ENCODE data around the gene AADAC. TPM values are rescaled to one million over a fixed set of nuclear protein-coding genes. Genes with fewer than 3 reads are reported as not detected.
"Not testable (repeated sequence)": the region's sequence is repeated elsewhere in the genome, so short reads cannot be mapped to it uniquely, and the experiment has no call there.

Gene AADAC
- total RNA-seq, 1 experiment from 2014 or later = not detected

DNA sequence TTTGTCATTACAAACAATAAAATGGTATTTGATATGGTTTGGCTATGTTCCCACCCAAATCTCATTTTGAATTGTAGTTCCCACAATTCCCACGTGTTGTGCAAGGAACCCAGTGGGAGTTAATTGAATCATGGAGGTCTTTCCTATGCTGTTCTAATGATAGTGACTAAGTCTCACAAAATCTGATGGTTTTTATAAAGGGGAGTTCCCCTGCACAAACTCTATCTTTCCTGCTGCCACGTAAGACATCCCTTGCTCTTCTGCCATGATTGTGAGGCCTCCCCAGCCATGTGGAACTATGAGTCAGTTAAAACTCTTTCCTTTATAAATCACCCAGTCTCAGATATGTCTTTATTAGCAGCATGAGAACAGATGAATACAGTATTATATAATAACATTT, 15.4 kb upstream of the AADAC start:
- peak; percentile 13 for DNase-seq (ENCODE audit: low read depth)

DNA sequence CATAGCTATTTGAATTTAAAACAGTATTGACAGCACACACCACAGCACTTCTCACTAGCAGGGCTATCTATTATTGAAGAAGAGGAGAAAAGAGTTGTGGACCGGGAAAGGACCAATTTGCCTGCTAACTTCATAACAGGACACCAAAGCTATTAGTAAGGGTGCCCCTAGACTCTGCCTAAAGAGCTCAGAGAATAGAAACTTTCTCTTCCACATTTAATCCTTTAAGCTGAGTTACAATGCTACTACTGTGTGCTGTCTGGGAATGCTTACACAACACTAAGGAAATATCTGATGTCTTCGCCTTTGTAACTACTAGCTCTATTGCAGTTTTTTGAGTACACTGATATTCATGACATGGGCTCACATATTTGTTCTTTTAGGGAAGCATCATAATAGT, 13.5 kb upstream of the AADAC start:
- no peak for DNase-seq (ENCODE audit: low read depth)

DNA sequence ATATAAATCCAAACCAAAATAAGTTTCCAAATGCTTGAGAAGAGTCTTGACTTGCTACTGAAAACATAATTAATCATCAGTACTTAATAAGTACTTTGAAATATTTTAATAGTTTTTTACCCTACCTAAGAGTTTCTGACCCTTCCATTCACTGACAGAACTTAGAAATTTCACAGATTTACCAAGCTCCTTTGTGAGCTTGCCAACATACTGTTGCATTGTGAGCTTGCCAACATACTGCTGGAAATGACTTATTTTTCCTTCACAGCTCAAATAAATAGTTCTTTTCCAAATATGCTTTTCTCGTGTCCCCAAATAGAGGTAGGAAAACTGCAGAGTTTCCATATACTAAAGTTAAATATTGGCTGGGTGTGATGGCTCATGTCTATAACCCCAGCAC, 9.6 kb upstream of the AADAC start:
- no peak for DNase-seq (ENCODE audit: low read depth)

DNA sequence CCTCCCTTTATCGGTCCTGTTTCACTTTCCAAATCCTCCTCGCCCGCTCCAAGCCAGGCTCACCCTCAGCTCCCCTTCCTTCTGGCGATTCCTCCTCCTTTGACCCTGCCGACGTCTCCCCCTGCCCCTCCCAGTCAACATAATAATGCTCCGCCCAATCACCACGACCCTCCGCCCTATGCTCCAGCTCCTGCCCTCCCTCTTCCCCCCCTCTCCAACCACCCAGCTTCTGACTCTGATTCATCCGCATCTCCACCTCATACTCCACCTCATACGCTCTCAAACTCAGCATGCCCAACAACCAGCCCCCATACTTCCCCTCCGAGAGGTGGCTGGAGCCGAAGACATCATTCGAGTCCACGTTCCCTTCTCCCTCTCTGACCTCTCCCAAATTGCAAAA, 7.1 kb upstream of the AADAC start:
- DNase-seq (ENCODE audit: low read depth) = no peak

DNA sequence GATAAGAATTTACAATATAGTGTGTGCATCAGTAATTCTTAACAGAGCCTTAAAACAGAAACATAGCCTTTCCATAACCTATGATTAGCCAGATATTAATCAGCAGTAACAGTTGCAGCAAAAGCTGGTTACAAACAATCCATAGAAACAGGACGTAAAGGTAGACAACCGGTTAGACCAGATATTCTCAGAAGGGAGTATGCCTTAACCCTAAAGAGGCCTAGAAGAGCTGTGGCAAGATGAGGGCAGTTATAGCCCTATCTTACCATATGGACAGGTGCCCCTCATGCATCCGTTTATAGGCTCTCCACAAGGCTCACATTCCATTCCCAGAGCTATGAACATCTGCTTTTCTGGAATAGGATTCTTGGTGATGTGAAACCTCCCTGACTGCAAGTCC, 5.0 kb upstream of the AADAC start:
- not testable (repeated sequence) for DNase-seq (ENCODE audit: low read depth)

DNA sequence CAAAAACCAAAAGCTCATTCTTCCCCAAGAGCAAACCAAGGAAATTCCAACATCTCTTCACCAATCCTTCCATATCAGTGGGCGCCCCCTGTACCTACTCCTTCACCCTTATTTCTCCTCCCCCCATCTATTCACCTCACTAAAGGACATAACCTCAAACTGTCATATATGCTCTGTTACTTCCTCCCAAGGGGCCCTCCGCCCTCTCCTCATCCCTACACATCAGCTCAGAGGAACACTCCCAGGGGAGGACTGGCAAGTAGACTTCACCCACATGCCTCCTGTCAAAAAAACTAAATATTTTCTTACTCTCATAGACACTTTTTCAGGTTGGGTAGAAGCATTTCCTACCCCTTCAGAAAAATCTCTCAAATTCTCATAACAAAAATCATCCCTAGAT, 2.4 kb upstream of the AADAC start:
- no peak for DNase-seq (ENCODE audit: low read depth)

DNA sequence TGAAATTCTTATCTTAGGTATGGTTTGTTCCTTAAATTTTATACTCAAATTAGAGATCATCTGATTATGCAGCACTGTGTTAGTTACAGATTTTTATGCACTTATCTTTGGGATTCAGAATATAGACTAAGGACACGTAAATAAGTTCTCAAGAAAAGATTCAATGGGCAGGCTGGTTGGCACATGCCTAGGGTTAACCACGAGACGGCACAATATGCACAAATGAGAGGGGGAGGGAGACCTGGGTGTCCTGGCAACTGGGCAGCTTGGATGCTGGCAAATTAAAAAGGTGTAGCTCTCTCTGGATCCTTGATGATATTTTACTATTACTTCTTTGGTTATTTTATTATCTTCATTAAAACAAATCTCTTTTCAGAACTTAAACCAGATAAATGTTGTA, 672 bp downstream of the AADAC start:
- DNase-seq (ENCODE audit: low read depth) = no peak

DNA sequence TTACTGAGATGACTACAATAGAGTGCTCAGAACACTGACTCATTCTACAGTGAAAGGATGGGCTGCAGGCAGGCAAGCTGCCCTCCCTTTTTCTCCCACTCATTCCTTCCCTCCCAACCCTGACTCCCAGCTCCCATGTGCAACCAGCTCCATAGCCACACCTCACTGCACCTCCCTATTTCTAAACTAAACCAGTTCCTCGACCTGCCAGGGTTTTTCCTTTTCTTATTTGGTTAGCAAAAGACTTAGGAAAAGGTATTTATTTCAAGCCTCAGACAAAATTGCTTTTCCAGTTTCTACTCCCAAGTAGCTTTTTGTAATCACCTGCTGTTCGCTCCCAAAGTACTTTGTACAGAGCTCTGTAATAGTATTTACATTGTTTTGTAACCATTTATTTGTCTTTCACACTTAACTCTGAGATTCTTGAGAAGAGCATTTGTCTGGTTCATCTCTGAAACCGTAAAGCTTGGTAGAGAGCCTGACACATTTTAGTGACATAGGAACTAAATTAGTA, 2.2 kb downstream of the AADAC start:
- peak; percentile 66 for DNase-seq (ENCODE audit: low read depth)

DNA sequence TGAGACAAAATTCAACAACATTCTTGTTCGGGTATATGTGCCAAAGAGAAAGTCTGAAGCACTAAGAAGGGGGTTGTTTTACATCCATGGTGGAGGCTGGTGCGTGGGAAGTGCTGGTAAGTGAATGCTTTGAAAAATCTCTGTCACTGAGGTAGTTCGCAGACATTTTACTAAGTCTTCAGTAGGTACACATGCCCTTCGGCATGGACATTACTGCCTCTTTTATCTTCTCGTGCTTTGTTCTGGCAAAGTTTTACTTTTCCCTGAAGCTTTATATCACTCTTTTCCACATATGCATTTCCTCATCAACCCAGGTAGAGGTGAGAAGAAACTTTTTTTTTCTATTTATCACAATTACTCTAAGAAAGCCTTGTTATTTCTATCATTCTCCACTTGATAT, 3.6 kb downstream of the AADAC start:
- no peak for DNase-seq (ENCODE audit: low read depth)

DNA sequence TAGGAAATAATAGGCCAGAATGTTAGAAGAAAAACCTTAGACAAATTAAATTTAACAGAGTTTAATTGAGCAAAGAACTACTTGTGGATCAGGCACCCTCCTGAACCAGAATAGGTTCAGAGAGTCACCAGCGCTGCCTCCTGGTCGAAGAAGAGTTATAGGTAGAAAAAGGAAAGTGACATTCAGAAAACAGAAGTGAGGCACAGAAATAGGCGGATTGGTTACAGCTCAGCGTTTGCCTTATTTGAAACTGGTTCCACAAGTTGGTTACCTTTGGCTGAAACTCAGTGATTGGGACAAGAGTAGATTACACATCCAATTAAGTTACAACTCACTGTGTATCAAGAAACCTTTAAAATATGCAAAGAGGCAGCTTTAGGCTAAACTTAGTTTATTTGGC, 4.4 kb downstream of the AADAC start:
- no peak for DNase-seq (ENCODE audit: low read depth)

DNA sequence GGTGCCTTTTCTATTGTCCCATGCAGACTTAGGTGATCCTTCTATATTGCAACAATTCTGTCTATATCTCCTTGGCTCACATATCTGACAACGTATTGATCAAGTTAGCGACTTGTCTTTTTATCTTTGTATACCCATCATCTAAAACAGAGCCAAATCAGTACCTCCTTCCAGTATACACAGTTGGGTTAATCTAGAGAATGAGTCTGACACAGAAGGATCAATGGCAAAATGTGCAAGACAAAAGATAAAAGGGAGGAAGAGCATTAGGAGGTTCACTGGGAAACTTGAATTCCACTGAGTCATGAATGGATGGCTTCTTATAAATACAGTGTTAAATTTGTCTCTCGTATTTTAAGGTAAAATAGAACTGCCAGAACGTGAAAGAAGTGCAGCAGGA, 6.0 kb downstream of the AADAC start:
- DNase-seq (ENCODE audit: low read depth) = no peak

DNA sequence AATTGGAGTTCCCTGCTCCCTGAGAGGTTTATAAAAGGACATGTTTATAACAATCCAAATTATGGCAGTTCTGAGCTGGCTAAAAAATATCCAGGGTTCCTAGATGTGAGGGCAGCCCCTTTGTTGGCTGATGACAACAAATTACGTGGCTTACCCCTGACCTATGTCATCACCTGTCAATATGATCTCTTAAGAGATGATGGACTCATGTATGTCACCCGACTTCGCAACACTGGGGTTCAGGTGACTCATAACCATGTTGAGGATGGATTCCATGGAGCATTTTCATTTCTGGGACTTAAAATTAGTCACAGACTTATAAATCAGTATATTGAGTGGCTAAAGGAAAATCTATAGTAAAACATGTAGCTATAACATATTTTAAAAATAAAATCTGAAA, 13.9 kb downstream of the AADAC start:
- no peak for DNase-seq (ENCODE audit: low read depth)

DNA sequence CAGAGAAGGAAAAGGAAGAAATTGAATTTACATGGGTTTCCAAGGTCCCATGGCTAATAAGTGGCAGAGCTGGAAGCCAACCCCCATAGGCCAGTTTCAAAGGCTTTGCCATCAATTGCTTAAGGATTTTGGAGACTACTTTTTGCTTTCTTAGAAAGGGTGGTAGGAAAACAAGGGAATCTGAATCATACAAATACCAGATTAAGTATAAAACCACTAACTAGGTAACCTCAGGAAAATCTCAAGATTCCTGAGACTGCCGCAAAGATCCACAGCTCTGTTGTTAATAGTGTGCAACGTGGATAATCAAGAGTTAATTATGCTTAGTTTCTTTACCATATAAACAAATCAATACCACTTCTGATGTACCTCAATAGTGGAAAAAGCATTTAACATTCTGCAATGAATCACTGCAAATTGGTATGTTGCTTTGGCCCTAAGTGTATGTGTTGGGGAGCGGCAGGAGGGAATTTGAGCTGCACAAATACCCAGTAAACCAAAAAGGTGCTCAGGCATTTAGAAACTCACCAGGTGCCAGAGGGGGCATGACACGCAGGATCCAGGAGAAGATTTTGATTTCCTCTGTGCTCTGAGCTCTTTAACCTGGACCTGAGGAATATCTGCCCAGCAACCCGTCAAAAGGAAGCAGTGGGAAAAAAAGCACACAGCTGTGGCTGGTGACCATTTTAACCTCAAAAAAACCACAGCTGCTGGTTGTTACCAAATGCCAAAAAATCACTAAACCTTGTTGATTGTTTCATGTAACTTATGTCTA, 22.0 kb downstream of the AADAC start:
- peak; percentile 35 for DNase-seq (ENCODE audit: low read depth)

DNA sequence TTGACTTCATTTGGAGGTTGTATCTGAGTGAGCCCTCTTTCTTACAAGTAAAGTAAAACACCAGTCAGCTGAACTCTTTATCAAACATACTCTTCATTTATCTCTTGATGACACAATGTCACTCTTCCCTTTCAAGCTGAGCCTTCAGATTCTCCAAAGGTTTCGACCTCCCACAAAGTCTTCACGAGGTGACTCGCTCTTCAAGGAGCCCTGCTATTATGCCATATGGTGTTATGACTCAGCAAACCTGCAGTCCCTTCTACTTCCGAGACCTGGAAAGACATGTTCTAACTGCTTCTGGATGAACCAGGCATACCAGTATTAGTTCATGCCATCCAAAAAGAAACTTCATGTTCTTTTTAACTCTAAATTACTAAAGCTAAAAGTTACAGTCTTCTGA, 23.1 kb downstream of the AADAC start:
- peak; percentile 82 for DNase-seq (ENCODE audit: low read depth)

DNA sequence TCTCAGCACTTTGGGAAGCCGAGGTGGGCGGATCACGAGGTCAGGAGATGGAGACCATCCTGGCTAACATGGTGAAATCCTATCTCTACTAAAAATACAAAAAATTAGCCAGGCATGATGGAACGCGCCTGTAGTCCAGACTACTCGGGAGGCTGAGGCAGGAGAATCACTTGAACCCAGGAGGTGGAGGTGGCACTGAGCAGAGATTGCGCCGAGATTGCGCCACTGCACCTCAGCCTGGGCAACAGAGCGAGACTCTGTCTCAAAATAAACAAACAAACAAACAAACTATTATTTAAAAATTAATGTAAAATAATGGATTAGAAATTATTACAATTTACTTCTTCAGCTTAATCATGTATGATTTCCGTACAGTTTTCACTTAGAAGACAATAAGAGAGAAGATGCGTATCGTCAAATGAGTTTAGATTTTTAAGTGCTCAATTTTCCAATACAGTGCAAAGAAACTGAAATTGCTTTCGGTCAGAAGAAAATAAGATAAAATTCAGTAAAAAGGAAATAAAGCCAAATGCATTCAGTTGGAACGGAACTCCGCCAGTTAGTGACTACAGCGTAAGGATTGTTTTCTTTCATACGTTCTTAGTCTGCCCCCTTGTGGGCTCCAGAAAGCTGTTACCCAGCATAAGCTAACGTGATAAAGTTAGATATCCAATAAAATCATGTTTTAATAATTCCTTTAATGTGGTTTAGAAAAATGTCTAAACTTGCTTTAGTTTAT, 24.8 kb downstream of the AADAC start:
- DNase-seq (ENCODE audit: low read depth) = peak; percentile 80

DNA sequence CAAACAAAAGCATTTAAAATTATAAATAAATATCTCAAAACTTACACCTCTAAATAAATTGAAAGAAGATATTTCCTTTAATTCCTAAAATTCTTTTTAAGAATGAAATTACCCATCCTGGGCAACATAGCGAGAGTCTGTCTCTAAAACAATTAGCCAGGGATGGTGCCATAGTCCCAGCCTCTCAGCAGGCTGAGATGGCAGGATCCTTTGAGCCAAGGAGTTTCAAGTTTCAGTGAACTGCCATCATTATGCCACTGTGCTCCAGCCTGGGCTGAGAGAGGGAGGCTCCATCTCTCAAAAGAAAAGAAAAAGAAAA, 25.4 kb downstream of the AADAC start:
- no peak for DNase-seq (ENCODE audit: low read depth)

DNA sequence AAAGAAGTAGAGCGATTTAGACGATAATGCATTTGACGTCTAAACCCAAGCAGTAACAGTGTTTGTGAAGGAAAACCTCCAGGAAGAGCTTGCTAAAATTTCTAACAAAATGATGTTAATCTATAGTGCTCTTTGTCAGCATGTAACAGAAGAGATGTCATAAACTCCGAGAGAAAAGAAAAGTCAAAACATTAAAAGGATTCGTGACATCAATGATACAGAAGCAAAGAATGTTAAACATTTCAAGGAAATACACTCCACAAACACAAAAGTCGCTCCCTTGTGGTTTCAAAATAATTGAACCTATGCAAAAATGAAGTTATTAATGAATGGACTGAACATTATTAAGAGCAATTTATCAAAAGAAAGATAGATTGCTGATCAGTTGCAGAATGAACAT, 27.9 kb downstream of the AADAC start:
- DNase-seq (ENCODE audit: low read depth) = no peak

DNA sequence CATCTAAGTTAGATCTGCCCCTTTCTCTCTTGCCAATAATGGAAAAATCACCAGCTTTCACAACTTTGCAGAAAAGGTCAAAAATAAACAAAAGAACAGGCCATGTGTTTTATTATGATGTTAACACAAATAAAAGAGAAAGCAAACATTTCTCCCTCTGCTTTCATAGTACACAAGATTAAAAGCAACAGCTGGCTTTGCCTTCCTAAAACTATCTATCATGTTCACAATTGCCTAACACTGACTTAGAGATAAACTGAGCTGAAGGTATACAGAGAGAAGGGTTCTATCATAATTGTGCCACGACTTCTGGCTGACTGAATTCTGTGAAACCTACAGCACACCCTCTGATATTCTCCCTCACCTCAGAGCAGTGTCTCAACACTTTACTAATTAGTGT, 29.4 kb downstream of the AADAC start:
- DNase-seq (ENCODE audit: low read depth) = no peak

DNA sequence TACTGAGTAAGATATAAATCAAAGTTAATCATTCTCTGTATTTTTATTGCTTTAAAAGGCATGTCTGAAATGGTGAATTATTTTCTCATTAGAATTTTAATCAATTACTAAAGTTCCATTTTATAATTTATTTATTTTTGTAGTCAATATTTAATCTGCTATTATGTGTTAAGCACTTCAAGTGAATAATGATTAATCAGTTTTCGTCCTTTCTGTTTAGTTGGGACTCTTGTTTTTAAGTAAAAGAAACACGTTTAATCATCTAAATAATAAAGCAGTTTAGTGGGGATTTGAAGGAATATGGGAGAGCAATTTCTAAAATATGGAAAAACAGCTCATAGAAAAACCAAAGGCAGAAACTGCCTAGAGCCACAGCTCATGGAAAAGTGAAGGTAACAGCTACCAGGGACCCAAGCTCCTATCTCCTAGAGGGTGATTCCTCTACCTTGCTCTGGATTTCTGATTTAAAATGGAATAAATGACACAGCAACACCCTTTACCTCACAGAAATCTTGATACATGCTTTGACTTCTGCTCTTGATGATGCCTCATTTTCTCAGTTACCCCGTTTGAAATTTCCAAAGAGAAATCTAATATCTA, 31.5 kb downstream of the AADAC start:
- no peak for DNase-seq (ENCODE audit: low read depth)

DNA sequence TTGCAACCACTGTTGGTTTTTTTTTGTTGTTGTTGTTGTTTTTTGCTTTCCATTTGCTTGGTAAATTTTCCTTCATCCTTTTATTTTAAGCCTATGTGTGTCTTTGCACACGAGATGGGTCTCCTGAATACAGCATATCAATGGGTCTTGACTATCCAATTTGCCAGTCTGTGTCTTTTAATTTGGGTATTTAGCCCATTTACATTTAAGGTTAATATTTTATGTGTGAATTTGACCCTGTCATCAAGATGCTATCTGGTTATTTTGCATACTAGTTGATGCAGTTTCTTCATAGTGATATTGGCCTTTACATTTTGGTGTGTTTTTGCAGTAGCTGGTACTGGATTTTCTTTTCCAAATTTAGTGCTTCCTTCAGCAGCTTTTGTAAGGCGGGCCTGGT, 36.1 kb downstream of the AADAC start:
- DNase-seq (ENCODE audit: low read depth) = not testable (repeated sequence)

DNA sequence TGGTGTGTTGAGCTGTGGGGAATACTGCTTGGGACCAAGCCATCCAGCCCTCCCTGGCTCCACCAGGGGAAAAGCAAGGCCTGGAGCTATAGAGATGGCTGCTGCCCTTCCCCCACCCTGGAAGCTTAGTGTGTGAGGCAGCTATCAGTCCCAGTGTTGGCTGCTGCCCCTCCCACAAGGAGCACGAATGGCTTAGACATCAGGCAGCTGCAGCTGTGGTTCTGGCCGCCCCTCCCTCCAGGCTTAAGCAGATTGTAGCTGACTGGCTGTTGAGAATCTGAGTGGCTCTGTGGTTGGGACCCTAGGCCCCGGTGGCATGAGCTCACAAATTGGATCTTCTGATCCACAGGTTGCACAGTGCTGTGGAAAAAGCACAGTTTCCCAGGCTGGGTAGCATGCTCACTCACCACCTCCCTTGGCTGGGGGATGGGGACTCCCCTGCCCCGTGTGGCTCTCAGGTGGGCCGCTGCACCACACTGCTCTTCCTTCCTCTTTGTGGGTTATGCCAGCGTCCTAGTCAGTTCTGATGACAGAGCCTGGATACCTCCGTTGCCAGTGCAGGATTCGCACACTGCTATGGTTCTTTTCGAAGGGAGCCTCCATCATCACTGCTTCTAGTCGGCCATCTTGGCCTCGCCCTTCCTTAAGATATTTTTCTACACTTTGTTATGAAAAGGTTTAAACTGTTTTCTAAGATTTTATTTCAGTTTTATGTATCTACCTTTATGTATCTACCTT, 38.3 kb downstream of the AADAC start:
- no peak for DNase-seq (ENCODE audit: low read depth)

DNA sequence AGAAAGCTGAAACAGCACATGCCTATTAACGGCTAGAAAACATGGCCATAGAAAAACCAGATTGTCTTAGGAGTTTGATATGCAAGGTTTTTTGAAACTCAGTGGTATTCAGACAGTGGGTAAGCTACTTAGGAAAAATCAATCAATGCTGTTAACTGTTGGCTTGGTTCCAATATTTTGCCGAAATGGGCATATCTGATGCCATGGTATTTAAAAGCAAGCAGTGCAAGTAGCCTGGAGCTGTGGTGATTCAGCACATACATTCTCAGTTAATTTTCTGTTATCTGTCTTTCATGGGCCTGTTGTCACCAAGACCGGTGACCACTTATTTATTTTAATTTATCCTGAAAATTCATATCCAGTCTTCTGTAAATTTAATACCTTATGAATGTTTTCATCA, 42.2 kb downstream of the AADAC start:
- DNase-seq (ENCODE audit: low read depth) = peak; percentile 32
